Heart left ventricle (tissue), 13 donors: ENCODE results near the gene RPL29.

ENCODE experiments used
- CTCF ChIP-seq, 12 donors: fragments of 200-600 bp; sonication (generic) in 4 of 12; IDR thresholded peaks; one replicate each; pipeline versions ENCODE4 v1.5.0 to v1.8.0; 2018 to 2022; ENCODE audit warnings: antibody characterized with exemption in 12 of 12, mild to moderate bottlenecking in 5 of 12
- POLR2A ChIP-seq, 2 donors: fragments of 450-650 bp; IDR thresholded peaks; one replicate each; pipeline ENCODE4 v1.6.1; 2017; ENCODE audit warnings: antibody characterized with exemption in 2 of 2, mild to moderate bottlenecking in 2 of 2, moderate library complexity in 2 of 2
- donor health status: ischemic (EF 13 %, LVEDD 7.1; RV severe dilation, severe dysfunction).
- donor health status: DM: no; HTN: yes; CAD: no.
- donor health status: DM: no; HTN: no; CAD: no.
- donor health status: ischemic (EF 25% LVEDD 6.9; RV normal size, moderate dysfunction).
- donor health status: ischemic (EF 25% LVEDD 5.7; RV mildly dilated, moderate dysfunction).
- donor health status: ischemic (EF 35%, LVEDD 5.7; RV mildly dilated, moderate dysfunction).
- donor health status: nonischemic (EF 11% LVEDD 7.7; RV severe dilation, severe dysfunction).
- donor health status: DM: yes; HTN: yes; CAD: no.
- donor health status: PGD.
- donor health status: ischemic (EF 29% LVEDD 5.4; RV normal size, mild dysfunction).
- donor health status: nonischemic (EF 23%, LVEDD 6.1; RV moderate dilation, normal function).

GRCh38 chr3:51997172-51997571, 1.5 kb upstream of the RPL29 start:
- TF ChIP-seq CTCF (IDR thresholded peaks at IDR 0.05): no peak
- TF ChIP-seq POLR2A (IDR thresholded peaks at IDR 0.05): no peak
